GM12878 (cell line): ENCODE results near the gene SLC9B1. TPM values are rescaled to one million over a fixed set of nuclear protein-coding genes. Genes with fewer than 3 reads are reported as not detected.

Experiments used
- ATAC-seq: fragments of 200-7000 bp; cut with Tn5 transposase; 3 replicates; pipeline ENCODE4 v1.9.1; 2020; ENCODE audit warnings: mild to moderate bottlenecking, moderate library complexity
- BruUV-seq: library from RNA; stranded (reverse); fragments of 400-500 nt; replicated peaks from 2 replicates; lab custom pipeline; 2021; lab: Mats Ljungman, UMichigan
- CTCF ChIA-PET: fragments of 300-600 bp; sonication (Branson Sonifier 250); formaldehyde crosslinking; extraction: SDS; loops from one replicate; lab custom pipeline; 2021; ENCODE audit warnings: inconsistent platforms; lab: Yijun Ruan, JAX
- POLR2A ChIA-PET: fragments of 350-600 bp; formaldehyde crosslinking; extraction: SDS; loops from one replicate; lab custom pipeline; 2021; ENCODE audit warnings: inconsistent platforms; lab: Charles Lee
- RAD21 ChIA-PET: fragments of 300-600 bp; sonication (Branson Sonifier 250); formaldehyde crosslinking; loops from one replicate; lab custom pipeline; 2023; ENCODE audit warnings: antibody characterized with exemption; ENCODE audit not compliant: unreplicated experiment; lab: Charles Lee
- SMC1A ChIA-PET: fragments of 300-600 bp; sonication (Branson Sonifier 250); formaldehyde crosslinking; loops from one replicate; lab custom pipeline; 2023; ENCODE audit not compliant: unreplicated experiment, uncharacterized antibody; lab: Charles Lee
- DNase-seq: peaks from one replicate; pipeline ENCODE4 v3.0.0-alpha.2; 2011; ENCODE audit warnings: low read depth, low spot score
- FAIRE-seq: peaks from 3 replicates; lab custom pipeline; 2011; peaks lifted over from hg19 to GRCh38; lab: Jason Lieb, UNC
- H2AFZ ChIP-seq: 2 replicates; pipeline ENCODE4 v1.6.0; 2011; ENCODE audit warnings: low read depth, low read length, control low read depth; ENCODE audit not compliant: control insufficient read depth
- H3K27ac ChIP-seq: 2 replicates; pipeline ENCODE4 v1.5.1; 2011; ENCODE audit warnings: control low read depth; ENCODE audit not compliant: control insufficient read depth, insufficient read depth
- H3K27me3 ChIP-seq, 2 experiments: replicated peaks in 1 of 2; 2 replicates each; pipeline versions ENCODE4 v1.6.0 to v1.6.1; 2011; ENCODE audit warnings: low read length in 1 of 2; ENCODE audit not compliant: control insufficient read depth in 2 of 2, insufficient read depth in 2 of 2
- H3K36me3 ChIP-seq, 2 experiments: 2 replicates each; pipeline ENCODE4 v1.5.1; 2011; ENCODE audit warnings: low read length in 1 of 2; ENCODE audit not compliant: control insufficient read depth in 2 of 2, insufficient read depth in 2 of 2
- H3K4me1 ChIP-seq: 2 replicates; pipeline ENCODE4 v1.6.1; 2011; ENCODE audit warnings: mild to moderate bottlenecking, low read length, moderate library complexity, mixed read lengths; ENCODE audit not compliant: control insufficient read depth, insufficient read depth
- H3K4me2 ChIP-seq: 2 replicates; pipeline ENCODE4 v1.6.0; 2011; ENCODE audit warnings: control low read depth; ENCODE audit not compliant: control insufficient read depth, insufficient read depth
- H3K4me3 ChIP-seq: fragments of 200-600 bp; sonication (generic); 2 replicates; pipeline ENCODE4 v1.5.1; 2016
- H3K79me2 ChIP-seq: 2 replicates; pipeline ENCODE4 v1.6.0; 2011; ENCODE audit warnings: low read length; ENCODE audit not compliant: control insufficient read depth, insufficient read depth
- H3K9ac ChIP-seq: 2 replicates; pipeline ENCODE4 v1.8.0; 2011; ENCODE audit warnings: low read length, control low read depth, mixed read lengths; ENCODE audit not compliant: control insufficient read depth, insufficient read depth
- H3K9me3 ChIP-seq: replicated peaks from 3 replicates; pipeline ENCODE4 v1.5.1; 2011; ENCODE audit warnings: mild to moderate bottlenecking, low read length; ENCODE audit not compliant: control insufficient read depth, insufficient read depth
- H4K20me1 ChIP-seq: 2 replicates; pipeline ENCODE4 v1.6.0; 2011; ENCODE audit not compliant: control insufficient read depth, insufficient read depth
- ATF3 ChIP-seq: IDR thresholded peaks from 2 replicates; pipeline ENCODE4 v1.6.1; 2011; ENCODE audit warnings: low read depth, mild to moderate bottlenecking, low read length, moderate library complexity, borderline replicate concordance; ENCODE audit errors: extremely low read depth
- ATF7 ChIP-seq: fragments of 450-650 bp; IDR thresholded peaks from 2 replicates; pipeline ENCODE4 v1.6.1; 2016; ENCODE audit warnings: low read depth, mild to moderate bottlenecking
- BHLHE40 ChIP-seq, 2 experiments: fragments of 450-650 bp in 1 of 2; IDR thresholded peaks; 2 replicates each; pipeline ENCODE4 v1.6.1; 2011 to 2017; ENCODE audit warnings: low read depth in 2 of 2, borderline replicate concordance in 1 of 2, improper control_type of control experiment in 1 of 2, low read length in 1 of 2, mild to moderate bottlenecking in 1 of 2
- CHD2 ChIP-seq: IDR thresholded peaks from 2 replicates; pipeline ENCODE4 v1.6.1; 2011; ENCODE audit warnings: low read depth, low read length, improper control_type of control experiment, borderline replicate concordance
- EZH2 ChIP-seq: IDR thresholded peaks from 2 replicates; pipeline ENCODE4 v1.6.1; 2012; ENCODE audit warnings: low read depth, mild to moderate bottlenecking, control low read depth, inconsistent platforms, low read length, borderline replicate concordance; ENCODE audit not compliant: control insufficient read depth
- HCFC1 ChIP-seq: fragments of 150-350 bp; IDR thresholded peaks from 2 replicates; pipeline ENCODE4 v1.6.1; 2014; ENCODE audit warnings: low read length
- KAT2A ChIP-seq: conservative IDR thresholded peaks from 2 replicates; pipeline ENCODE4 v1.6.1; 2011; ENCODE audit warnings: low read depth, low read length; ENCODE audit not compliant: control insufficient read depth
- POLR2AphosphoS2 ChIP-seq: IDR thresholded peaks from 2 replicates; pipeline ENCODE4 v1.6.1; 2011; ENCODE audit warnings: low read depth, mild to moderate bottlenecking, low read length, improper control_type of control experiment, moderate library complexity
- REST ChIP-seq: IDR thresholded peaks from 2 replicates; pipeline ENCODE4 v1.6.1; 2012; ENCODE audit warnings: mild to moderate bottlenecking, low read depth, low read length
- SMARCA5 ChIP-seq: fragments of 450-650 bp; IDR thresholded peaks from 2 replicates; pipeline ENCODE4 v1.6.1; 2017; ENCODE audit warnings: mild to moderate bottlenecking
- SMC3 ChIP-seq: IDR thresholded peaks from 2 replicates; pipeline ENCODE4 v1.6.1; 2011; ENCODE audit warnings: low read length, improper control_type of control experiment, borderline replicate concordance
- USF1 ChIP-seq: IDR thresholded peaks from 2 replicates; pipeline ENCODE4 v1.6.1; 2011; ENCODE audit warnings: borderline replicate concordance, low read depth, mild to moderate bottlenecking, moderate library complexity, mixed read lengths, low read length; ENCODE audit not compliant: insufficient read depth; ENCODE audit errors: extremely low read length
- YY1 ChIP-seq: IDR thresholded peaks from 2 replicates; pipeline ENCODE4 v1.6.1; 2011; ENCODE audit warnings: low read depth, mild to moderate bottlenecking, low read length
- ZNF622 ChIP-seq: fragments of 450-650 bp; IDR thresholded peaks from 2 replicates; pipeline ENCODE4 v1.6.1; 2017; ENCODE audit warnings: mild to moderate bottlenecking, inconsistent platforms
- WGBS: methylation state at CpG from one replicate; pipeline ENCODE4 v1.1.6; 2016; ENCODE audit warnings: low lambda C conversion rate; ENCODE audit not compliant: insufficient replicate concordance, insufficient coverage; ENCODE audit errors: missing lambda C conversion rate; 5-methylcytosine and 5-hydroxymethylcytosine counted together
- in situ Hi-C: fragments of 300-500 bp; cut with MboI; formaldehyde crosslinking; loops from 9 replicates; pipeline ENCODE4 v1.14.3; 2018; ENCODE audit warnings: mixed read lengths
- intact Hi-C: fragments of 100-400 bp; cut with micrococcal nuclease; formaldehyde crosslinking; loops from one replicate; pipeline ENCODE4 v1.14.2; 2022; ENCODE audit not compliant: unreplicated experiment
- polyA plus RNA-seq, 11 experiments: library from polyadenylated mRNA; depleted of rRNA in 4 of 11; unstranded in 6 of 11; stranded (reverse) in 5 of 11; fragments of >200 nt; fragmentation: Nextera tagmentation in 4 of 11; fragmentation: Illumina TruSeq in 1 of 11; extraction: Ambion mirVana in 4 of 11; extraction: Trizol in 1 of 11; gene quantifications; 1 replicate in 1 of 11; 2 replicates in 10 of 11; pipeline versions ENCODE4 v1.2.1 to v1.2.3, GENCODE V29; 2011 to 2016; ENCODE audit warnings: inconsistent platforms in 2 of 11, missing spikeins in 2 of 11, low read depth in 1 of 11
- total RNA-seq, 4 experiments: library from RNA; depleted of rRNA in 3 of 4; stranded (reverse); fragments of >200 nt in 3 of 4; fragmentation: Illumina TruSeq in 1 of 4; extraction: Trizol in 1 of 4; gene quantifications; 2 replicates each; pipeline versions ENCODE4 v1.2.1 to v1.2.3, GENCODE V29; 2013 to 2021

Gene SLC9B1
- total and polyA plus RNA-seq, 10 of the 15 experiments (the other 5 are each of a cell fraction or from before 2014, with no cell fraction given) = 1.0 to 3.5 (median 1.8) TPM

GRCh38 chr4:103019308-103020124, at the start of gene SLC9B1 (continued):
- TF ChIP-seq ATF3 (peak; percentile 65; the same call in 1 of the 2 replicates), HCFC1 (peak; percentile 72), ATF7 (peak; percentile 66; the same call in 1 of the 2 replicates), USF1 (no peak), SMARCA5 (no peak), YY1 (peak; percentile 40; the same call in 1 of the 2 replicates)

- intact Hi-C loops = no loop called here
- SMC1A ChIA-PET = interaction anchor here (1.4 to 2.2 kb wide), 2 partner anchors 16 to 24 kb away, joined by 5 to 7 read pairs; no protein-coding TSS in a partner anchor
- no peak for DNase-seq
- H3K9me3 ChIP-seq = no peaks in the 10 kb centered on the region
- no peaks in the 10 kb centered on the region for H3K27me3 ChIP-seq
- no TSS peak for BruUV-seq
- no peaks in the 10 kb centered on the region for H3K4me1 ChIP-seq
- WGBS = 98% methylated on average over 2 of the region's 2 CpGs
- CTCF ChIA-PET = interaction anchor here (1.2 kb wide), 1 partner anchor 24 kb away, joined by 3 read pairs; no protein-coding TSS in a partner anchor
- ATAC-seq = peak; percentile 39
- no peaks in the 10 kb centered on the region for H4K20me1 ChIP-seq
- POLR2A ChIA-PET = interaction anchor here (1.0 kb wide), 1 partner anchor 49 kb away, joined by 3 read pairs; no protein-coding TSS in a partner anchor
- FAIRE-seq = no peak
- no peak overlapping the region for H3K27ac ChIP-seq
- 0 out of 4 replicates have a peak, but pooled peaks cover 0 to 3% of the 10 kb centered on the region in 2 experiments for H3K36me3 ChIP-seq
- H3K79me2 ChIP-seq = peaks cover 32% of the 10 kb centered on the region
- no peak overlapping the region for H3K4me3 ChIP-seq
- H3K4me2 ChIP-seq = no peak overlapping the region
- in situ Hi-C loops = no loop called here
- RAD21 ChIA-PET = no interaction called here
- H2AFZ ChIP-seq = no peak overlapping the region
- no peak overlapping the region for H3K9ac ChIP-seq
- TF ChIP-seq KAT2A = no peak
- TF ChIP-seq EZH2 = no peak
- TF ChIP-seq SMC3 = no peak
- TF ChIP-seq ZNF622 = no peak
- no peak for TF ChIP-seq CHD2
- TF ChIP-seq POLR2AphosphoS2 = no peak
- TF ChIP-seq REST = no peak
- no peak for TF ChIP-seq BHLHE40 (IDR thresholded peaks at IDR 0.05; ENCODE audit: borderline replicate concordance in 1 of 2, low read depth in 2 of 2, low read length in 1 of 2)
Measured at GRCh38 chr4:103067841-103068547, 48.5 kb upstream of the SLC9B1 start.
